Effector CD8-positive, alpha-beta T cell (primary cell): Measurements from ENCODE around the gene SEC14L1.
"Not testable (repeated sequence)": the region's sequence is repeated elsewhere in the genome, so short reads cannot be mapped to it uniquely, and the experiment has no call there.

Experiments
- DNase-seq: peaks from one replicate; lab custom pipeline; 2025; lab: John Stamatoyannopoulos, UW
- total RNA-seq, 4 experiments: gene quantifications; one replicate each; lab custom pipeline; 2026; lab: John Stamatoyannopoulos, UW

The SEC14L1 gene
- total RNA-seq = 36.4 to 63.1 (median 46.0) reads per million in 4 experiments

DNA sequence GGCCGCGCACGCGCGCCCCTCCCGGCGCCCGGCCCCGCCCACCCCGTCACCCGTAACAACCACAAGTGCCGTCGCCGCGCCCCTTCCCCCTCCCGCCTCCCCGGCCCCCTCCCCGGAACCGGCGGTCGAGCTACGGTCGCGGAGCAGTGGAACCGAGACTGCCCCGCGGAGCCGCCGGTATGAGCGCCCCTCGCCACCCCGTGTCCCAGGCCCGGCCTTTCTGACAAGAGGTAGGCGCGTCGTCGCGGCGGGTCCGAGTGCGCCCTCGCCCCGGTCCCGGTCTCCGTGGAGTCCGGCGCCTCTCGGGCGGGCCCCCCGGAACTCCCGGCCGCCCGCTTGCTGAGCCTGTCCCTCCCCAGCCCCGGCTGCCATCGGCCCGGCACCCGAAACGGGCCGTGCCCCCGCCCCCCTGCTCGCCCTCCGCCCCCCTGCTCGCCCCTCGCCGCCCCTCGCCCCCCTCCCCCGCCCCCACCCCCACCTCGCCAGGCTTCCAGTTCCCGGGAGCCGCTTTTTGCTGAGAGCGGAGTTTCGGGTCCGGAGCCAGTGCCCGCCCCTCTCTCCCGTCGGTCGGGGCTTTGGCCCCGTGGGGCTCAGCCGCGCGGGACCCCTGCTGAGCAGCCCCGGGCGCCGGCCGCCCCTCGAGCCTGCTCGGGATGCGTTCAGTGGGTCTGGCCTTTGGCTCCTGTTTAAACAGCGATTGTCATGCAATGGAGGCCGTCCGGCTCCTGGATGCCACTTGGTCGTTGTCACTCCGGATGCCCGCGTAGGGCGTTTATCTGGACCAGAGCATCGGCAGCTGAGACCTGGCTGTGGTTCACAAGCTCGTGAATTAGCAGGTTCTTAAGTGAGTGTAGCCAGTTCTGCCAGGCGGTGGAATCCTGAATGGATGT, at the start of gene SEC14L1:
SEC14L1 (plus strand) TSS at position 92 of the 890 bp plus-strand sequence. CDS start 2,628 bp downstream, outside the sequence.
- DNase-seq = peak; percentile 6

- DNase-seq = no peak
Observed at GRCh38 chr17:77092025-77092424, 48.7 kb upstream of the SEC14L1 start.

GRCh38 chr17:77095461-77095860, 45.3 kb upstream of the SEC14L1 start:
- no peak for DNase-seq

GRCh38 chr17:77096570-77097214, 44.1 kb upstream of the SEC14L1 start:
- no peak for DNase-seq

DNA sequence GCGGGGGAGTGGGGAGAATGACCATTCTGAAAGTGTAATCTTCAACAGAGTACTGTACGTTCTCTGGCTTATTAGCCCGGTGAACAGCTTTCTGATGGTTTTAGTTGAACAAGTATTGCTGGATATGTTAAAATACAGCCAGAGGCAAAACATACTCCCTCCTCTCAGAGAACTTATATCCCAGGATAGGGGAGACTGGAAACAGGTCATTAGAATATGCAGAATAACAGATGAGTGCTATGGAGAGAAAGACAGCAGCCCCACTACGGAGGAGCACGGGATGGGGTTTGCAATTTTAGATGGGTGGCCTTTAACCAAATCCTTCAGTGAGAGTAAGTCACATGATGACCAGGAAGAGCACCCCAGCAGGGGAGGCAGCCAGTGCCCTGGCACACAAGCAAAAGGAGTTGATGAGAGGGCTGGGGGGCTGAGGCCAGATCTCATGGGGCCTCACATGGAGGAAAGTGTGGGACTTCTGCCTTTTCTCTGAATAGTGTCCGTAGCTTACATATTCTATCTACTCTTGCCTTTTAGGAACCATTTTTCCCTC, 43.1 kb upstream of the SEC14L1 start:
- no peak for DNase-seq

- DNase-seq = peak; percentile 7
Observed at GRCh38 chr17:77098884-77099545, 41.8 kb upstream of the SEC14L1 start.

DNA sequence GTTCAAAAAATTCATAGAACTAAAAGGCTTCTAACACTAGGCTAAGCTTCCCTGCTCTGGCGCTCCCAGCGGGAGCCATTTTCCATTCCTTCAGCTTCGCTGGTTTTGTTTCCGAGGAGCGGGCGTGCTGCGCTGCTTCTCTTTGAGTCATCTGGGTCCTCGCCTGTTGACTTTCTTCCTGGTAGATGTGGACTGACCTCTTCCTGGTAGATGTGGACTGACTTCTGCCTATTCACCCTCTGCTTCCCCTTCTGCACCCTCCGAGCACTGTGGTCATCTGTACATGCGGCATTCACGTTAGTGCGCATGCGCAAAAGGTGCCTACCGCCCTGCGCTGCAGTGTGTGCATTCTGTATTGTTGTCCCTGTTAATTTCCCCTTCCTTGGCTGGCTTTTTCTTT, 40.8 kb upstream of the SEC14L1 start:
- DNase-seq = no peak

GRCh38 chr17:77101521-77102410, 39.0 kb upstream of the SEC14L1 start:
- DNase-seq = no peak

GRCh38 chr17:77102411-77103134, 38.2 kb upstream of the SEC14L1 start:
- not testable (repeated sequence) for DNase-seq

- DNase-seq = no peak
Observed at GRCh38 chr17:77105706-77106105, 35.1 kb upstream of the SEC14L1 start.

DNA sequence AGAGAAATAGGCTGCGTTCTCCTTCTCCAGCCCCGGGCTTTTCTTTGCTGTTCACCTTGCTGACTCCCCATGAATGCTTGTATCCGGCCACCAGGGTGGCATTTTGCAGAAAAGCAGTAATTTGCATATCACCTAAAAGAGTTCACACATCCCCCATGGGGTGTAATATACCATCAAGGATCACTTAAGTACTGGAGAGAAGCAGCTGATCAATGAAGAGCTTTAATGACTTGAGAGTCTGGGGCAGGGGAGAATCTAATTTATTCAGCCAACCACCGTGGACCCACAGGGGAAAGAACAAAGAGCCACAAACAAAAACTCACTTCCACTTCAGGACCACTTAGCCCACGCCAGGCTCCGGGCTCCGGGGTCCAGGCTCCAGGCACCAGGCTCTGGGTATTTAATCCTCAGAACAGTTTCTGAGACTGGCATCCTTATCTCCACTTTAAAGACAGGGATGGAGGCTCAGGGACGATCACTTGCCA, 33.9 kb upstream of the SEC14L1 start:
- DNase-seq = no peak

GRCh38 chr17:77107506-77108433, 33.0 kb upstream of the SEC14L1 start:
- DNase-seq = peak; percentile 36

- no peak for DNase-seq
Observed at GRCh38 chr17:77109159-77109759, 31.5 kb upstream of the SEC14L1 start.

GRCh38 chr17:77109764-77110359, 30.9 kb upstream of the SEC14L1 start:
- no peak for DNase-seq

DNA sequence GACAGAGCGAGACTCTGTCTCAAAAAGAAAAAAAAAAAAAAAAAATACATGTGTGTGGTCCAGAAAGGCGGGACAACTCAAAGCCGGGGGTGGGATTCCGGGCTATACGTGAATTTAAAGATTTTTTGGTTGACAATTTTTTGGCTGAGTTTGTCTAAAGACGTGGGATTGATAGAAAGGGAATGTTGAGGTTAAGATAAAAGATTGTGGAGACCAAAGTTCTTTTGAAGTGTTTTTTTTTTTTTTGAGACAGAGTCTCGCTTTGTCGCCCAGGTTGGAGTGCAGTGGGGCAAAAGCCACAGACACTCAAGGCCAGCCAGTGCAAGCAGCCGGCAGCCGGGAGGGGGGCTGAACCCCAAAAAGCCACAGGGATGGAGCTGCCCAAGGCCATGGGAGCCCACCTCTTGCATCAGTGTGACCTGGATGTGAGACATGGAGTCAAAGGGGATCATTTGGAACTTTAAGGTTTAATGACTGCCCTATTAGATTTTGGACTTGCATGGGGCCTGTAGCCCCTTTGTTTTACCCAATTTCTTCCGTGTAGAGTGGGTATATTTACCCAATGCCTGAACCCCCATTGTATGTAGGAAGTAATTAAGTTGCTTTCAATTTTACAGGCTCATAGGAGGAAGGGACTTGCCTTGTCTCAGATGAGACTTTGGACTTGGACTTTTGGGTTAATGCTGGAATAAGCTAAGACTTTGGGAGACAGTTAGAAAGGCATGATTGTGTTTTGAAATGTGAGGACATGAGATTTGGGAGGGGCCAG, 29.4 kb upstream of the SEC14L1 start:
- DNase-seq = not testable (repeated sequence)

- DNase-seq = no peak
Observed at GRCh38 chr17:77111934-77112296, 28.9 kb upstream of the SEC14L1 start.

DNA sequence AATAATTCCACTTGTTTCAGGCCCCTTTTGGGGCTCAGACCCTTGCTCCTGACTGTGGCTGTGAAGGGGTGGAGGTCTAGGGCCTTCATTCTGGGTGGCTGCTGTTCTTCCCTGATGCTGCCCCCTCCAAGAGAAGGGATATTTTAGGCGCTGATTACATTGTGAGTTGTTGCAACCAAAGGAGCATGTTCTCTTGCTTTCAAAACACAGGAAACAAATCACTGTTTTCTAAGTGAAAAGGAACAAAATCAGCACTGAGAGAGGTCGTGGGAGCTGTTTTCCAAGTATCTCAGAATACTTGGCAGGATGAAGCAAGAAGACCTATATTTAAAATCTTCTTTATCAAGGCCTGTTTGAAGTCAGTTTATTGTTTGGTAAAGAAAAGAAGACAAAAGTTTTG, 25.3 kb upstream of the SEC14L1 start:
- no peak for DNase-seq

DNA sequence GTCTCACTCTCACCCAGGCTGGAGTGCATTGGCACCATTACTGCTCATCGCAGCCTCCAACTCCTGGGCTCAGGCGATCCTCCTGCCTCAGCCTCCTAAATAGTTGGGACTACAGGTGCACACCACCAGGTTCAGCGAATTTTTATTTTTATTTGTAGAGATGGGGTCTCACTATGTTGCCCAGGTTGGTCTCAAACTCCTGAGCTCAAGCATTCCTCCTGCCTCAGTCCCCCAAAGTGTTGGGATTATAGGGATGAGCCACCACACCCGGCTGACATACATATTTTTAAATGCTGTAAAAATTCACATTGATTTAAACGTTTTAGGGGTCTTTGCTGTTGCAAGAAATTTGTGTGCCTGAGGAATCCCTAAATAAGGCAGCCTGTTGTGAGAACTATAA, 24.8 kb upstream of the SEC14L1 start:
- DNase-seq = no peak
